ENCODE measurements around the gene SERINC2. TPM values are rescaled to one million over a fixed set of nuclear protein-coding genes. Genes with fewer than 3 reads are reported as not detected.
"Not testable (repeated sequence)": the region's sequence is repeated elsewhere in the genome, so short reads cannot be mapped to it uniquely, and the experiment has no call there.

SERINC2 gene
- polyA plus RNA-seq, 1 experiment: 109 TPM

DNA sequence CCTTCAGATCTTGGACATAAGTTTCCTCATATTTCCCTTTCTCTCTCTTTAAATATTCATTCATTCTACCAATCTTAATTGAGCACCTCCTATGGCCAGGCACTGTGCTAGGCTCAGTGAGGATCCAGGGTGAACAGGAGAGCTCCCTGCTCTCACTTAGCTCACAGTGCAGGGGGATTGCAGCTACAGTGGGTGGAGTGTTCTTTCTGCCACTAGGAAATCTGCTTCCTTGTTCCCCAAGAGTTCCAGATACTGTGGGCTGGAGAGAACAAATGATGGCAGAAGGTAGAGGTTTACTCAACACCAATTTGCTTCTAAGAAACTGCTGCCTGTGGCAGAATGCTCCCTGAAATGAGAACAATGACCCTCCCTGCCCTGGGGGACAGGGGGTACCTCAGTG, 35.0 kb upstream of the SERINC2 start:
- Histone ChIP-seq H3K4me3 (ENCODE audit: low read depth, low read length) (no peak overlapping the region), H3K27me3 (ENCODE audit: control insufficient read depth, insufficient read depth, low read length) (no peaks in the 10 kb centered on the region), H3K36me3 (ENCODE audit: control insufficient read depth, insufficient read depth, low read length) (no peaks in the 10 kb centered on the region)
- no peak for DNase-seq (ENCODE audit: low read depth)
- ChIA-PET POLR2A (no interaction called here), CTCF (interaction anchor here (6.6 kb wide), 1 partner anchor 17 kb away, joined by 36 read pairs; no protein-coding TSS in a partner anchor)
- TF ChIP-seq, protein P1, sequence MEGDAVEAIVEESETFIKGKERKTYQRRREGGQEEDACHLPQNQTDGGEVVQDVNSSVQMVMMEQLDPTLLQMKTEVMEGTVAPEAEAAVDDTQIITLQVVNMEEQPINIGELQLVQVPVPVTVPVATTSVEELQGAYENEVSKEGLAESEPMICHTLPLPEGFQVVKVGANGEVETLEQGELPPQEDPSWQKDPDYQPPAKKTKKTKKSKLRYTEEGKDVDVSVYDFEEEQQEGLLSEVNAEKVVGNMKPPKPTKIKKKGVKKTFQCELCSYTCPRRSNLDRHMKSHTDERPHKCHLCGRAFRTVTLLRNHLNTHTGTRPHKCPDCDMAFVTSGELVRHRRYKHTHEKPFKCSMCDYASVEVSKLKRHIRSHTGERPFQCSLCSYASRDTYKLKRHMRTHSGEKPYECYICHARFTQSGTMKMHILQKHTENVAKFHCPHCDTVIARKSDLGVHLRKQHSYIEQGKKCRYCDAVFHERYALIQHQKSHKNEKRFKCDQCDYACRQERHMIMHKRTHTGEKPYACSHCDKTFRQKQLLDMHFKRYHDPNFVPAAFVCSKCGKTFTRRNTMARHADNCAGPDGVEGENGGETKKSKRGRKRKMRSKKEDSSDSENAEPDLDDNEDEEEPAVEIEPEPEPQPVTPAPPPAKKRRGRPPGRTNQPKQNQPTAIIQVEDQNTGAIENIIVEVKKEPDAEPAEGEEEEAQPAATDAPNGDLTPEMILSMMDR (IDR thresholded peaks at IDR 0.05; ENCODE audit: insufficient read depth, low read depth, low read length): no peak

DNA sequence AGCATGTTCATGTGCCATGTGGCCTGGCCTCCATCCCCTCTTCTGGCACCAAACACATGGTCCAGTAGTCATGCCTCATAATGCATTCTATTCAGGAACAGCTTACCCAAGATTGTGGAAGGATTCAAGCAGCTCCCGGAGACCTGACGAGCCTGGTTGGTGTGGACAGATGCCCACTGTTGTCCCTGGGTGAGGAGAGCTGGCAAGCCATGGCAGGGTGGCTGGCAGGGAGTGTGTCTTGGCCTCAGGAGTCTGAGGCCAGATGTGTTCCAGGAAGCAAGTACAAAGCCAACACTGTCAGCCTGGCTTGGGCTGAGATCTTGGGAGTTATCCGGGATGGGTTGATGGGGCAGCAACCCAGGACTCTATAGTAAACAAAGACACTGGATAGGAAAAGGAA, 32.8 kb upstream of the SERINC2 start:
- DNase-seq (ENCODE audit: low read depth): no peak
- TF ChIP-seq, protein P1 (IDR thresholded peaks at IDR 0.05; ENCODE audit: insufficient read depth, low read depth, low read length): no peak
- Histone ChIP-seq H3K27me3 (ENCODE audit: control insufficient read depth, insufficient read depth, low read length) (no peaks in the 10 kb centered on the region), H3K4me3 (ENCODE audit: low read depth, low read length) (no peak overlapping the region), H3K36me3 (ENCODE audit: control insufficient read depth, insufficient read depth, low read length) (no peaks in the 10 kb centered on the region)
- ChIA-PET CTCF (interaction anchor here (6.6 kb wide), 1 partner anchor 15 kb away, joined by 36 read pairs; no protein-coding TSS in a partner anchor), POLR2A (no interaction called here)

DNA sequence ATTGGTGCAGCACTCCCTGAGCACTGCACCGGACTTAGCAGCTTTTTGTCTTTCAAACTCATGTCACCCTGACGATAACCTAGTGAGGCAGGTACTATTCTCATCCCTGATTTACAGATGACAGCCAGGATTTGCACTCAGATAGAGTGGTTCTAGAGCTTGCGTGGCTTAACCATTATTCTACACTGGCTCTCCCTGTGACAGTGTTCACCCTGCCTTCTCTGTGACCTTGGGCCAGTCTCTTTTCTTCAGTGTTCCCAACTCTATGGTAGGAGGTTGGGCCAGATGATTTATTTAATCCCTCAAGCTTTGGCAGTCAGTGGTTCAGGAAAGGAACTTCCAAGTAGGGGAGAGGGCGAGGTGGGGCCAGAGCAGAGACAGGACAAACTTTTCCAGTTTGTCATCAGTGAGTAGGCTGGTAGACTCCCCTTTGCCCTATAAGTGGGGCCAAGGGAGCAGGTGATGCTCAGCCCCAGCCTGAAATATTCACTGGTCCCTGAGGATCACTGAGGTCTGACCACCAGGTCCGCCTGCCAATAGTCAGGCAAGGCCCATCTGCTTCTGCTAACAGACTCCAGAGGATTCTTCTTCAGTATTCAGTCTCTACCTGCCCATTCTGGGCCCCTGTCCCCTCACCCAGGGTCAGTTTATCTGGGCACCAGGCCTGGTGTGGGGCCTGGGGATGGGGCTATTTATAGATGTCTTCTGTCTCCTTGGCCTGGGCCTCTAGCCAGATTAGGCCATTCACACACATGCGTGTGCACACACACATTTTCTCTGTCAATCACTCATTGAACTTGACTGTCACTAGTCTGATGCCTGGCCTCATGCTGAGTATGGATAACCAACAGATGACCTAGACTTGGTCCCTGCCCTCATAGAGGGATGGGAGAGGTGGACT, 31.4 kb upstream of the SERINC2 start:
- POLR2A ChIA-PET: no interaction called here
- H3K36me3 ChIP-seq (ENCODE audit: control insufficient read depth, insufficient read depth, low read length): no peaks in the 10 kb centered on the region
- DNase-seq (ENCODE audit: low read depth): no peak
- H3K4me3 ChIP-seq (ENCODE audit: low read depth, low read length): no peak overlapping the region
- TF ChIP-seq, protein P1 (IDR thresholded peaks at IDR 0.05; ENCODE audit: insufficient read depth, low read depth, low read length): no peak
- CTCF ChIA-PET: interaction anchor here (0.7 to 6.6 kb wide), 4 partner anchors 8 to 14 kb away, joined by 3 to 36 read pairs (median 14); partner anchors contain the start of gene FABP3
- H3K27me3 ChIP-seq (ENCODE audit: control insufficient read depth, insufficient read depth, low read length): no peaks in the 10 kb centered on the region

DNA sequence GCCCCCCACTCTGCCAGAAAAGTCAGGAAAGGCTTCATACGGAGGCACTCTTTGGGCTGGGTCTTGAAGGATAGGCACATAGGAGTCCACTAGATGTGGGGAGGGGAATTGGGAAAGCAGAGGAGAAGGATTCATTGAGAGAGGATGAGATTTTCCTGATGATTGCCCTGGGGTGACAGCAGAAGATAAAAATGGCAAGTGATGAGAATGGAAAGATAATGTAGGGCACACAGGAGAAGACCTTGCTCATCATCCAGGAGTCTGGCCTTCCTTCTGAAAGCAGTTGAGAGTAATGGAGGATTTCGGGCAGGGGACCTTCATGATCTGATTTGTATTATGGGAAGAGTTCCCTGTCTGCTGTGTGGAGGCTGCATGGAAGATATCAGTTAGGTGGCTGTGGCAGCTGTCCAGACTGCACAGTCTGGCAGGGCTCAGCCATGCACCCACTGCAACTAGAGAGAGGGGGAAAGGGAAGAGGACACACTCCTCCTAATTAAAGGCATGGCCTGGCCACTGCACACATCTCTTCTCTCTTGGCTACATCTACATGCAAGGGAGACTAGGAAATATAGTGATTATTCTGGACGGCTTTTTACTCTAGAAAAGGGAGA, 30.5 kb upstream of the SERINC2 start:
- TF ChIP-seq, protein P1 (IDR thresholded peaks at IDR 0.05; ENCODE audit: insufficient read depth, low read depth, low read length): no peak
- no peaks in the 10 kb centered on the region for H3K27me3 ChIP-seq (ENCODE audit: control insufficient read depth, insufficient read depth, low read length)
- no peaks in the 10 kb centered on the region for H3K36me3 ChIP-seq (ENCODE audit: control insufficient read depth, insufficient read depth, low read length)
- no peak overlapping the region for H3K4me3 ChIP-seq (ENCODE audit: low read depth, low read length)
- CTCF ChIA-PET: interaction anchor here (1.2 to 2.8 kb wide), 2 partner anchors 8 to 13 kb away, joined by 3 to 23 read pairs; no protein-coding TSS in a partner anchor
- POLR2A ChIA-PET: no interaction called here
- DNase-seq (ENCODE audit: low read depth): no peak

DNA sequence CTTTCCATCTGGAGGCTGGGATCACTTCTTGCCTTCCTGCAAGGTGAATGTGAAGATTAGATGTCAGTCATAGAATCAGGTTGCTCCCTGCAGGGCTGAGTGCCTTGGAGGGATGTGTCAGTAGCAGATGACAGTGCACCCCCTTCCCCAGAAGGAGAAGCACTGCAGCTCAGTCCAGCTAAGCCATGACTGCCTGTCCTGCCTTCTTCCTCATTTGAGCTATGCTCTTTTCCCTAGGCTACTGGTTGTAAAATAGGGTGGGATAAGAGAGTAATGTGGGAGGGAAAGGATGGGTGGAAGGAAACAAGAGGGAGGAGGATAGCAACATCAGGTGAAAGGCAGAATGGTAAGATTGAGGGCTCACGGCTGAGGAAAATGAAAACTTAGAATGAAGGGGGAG, 29.0 kb upstream of the SERINC2 start:
- ChIA-PET CTCF (interaction anchor here (1.2 to 2.8 kb wide), 4 partner anchors 10 to 165 kb away, joined by 3 to 23 read pairs (median 9); no protein-coding TSS in a partner anchor), POLR2A (no interaction called here)
- no peak overlapping the region for H3K4me3 ChIP-seq (ENCODE audit: low read depth, low read length)
- DNase-seq (ENCODE audit: low read depth): no peak
- no peaks in the 10 kb centered on the region for H3K27me3 ChIP-seq (ENCODE audit: control insufficient read depth, insufficient read depth, low read length)
- no peaks in the 10 kb centered on the region for H3K36me3 ChIP-seq (ENCODE audit: control insufficient read depth, insufficient read depth, low read length)
- TF ChIP-seq, protein P1 (IDR thresholded peaks at IDR 0.05; ENCODE audit: insufficient read depth, low read depth, low read length): no peak

DNA sequence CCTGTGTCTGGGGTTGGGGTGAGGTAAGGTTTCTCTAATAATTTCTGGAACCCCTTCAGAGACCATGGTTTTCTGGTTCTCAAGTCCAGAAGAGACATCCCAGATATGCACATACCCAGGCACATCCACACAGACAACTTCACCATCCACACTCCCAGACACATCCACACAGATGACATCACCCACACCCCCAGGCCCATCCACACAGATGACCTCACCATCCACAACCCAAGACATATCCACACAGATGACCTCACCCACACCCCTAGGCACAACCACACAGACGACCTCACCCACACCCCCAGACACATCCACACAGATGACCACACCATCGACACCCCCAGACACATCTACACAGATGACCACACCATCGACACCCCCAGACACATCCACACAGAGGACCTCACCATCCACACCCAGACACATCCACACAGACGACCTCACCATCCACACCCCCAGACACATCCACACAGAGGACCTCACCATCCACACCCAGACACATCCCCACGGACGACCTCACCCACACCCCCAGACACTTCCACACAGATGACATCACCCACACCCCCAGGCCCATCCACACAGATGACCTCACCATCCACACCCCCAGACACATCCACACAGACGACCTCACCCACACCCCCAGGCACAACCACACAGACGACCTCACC, 26.3 kb upstream of the SERINC2 start:
- H3K27me3 ChIP-seq (ENCODE audit: control insufficient read depth, insufficient read depth, low read length); H3K36me3 ChIP-seq (ENCODE audit: control insufficient read depth, insufficient read depth, low read length); H3K4me3 ChIP-seq (ENCODE audit: low read depth, low read length); DNase-seq (ENCODE audit: low read depth); POLR2A ChIA-PET: not testable (repeated sequence)
- CTCF ChIA-PET: interaction anchor here (1.0 kb wide), 1 partner anchor 10 kb away, joined by 4 read pairs; no protein-coding TSS in a partner anchor

Measured in BJ (cell line).